HG03039 (cell line): ENCODE measurements around the gene SRGAP1.

Experiments used
- ATAC-seq: cut with Tn5 transposase; IDR thresholded peaks from one replicate; pipeline ENCODE4 v1.9.1; 2021; ENCODE audit warnings: mild to moderate bottlenecking, moderate library complexity; ENCODE audit not compliant: unreplicated experiment

The SRGAP1 gene

DNA sequence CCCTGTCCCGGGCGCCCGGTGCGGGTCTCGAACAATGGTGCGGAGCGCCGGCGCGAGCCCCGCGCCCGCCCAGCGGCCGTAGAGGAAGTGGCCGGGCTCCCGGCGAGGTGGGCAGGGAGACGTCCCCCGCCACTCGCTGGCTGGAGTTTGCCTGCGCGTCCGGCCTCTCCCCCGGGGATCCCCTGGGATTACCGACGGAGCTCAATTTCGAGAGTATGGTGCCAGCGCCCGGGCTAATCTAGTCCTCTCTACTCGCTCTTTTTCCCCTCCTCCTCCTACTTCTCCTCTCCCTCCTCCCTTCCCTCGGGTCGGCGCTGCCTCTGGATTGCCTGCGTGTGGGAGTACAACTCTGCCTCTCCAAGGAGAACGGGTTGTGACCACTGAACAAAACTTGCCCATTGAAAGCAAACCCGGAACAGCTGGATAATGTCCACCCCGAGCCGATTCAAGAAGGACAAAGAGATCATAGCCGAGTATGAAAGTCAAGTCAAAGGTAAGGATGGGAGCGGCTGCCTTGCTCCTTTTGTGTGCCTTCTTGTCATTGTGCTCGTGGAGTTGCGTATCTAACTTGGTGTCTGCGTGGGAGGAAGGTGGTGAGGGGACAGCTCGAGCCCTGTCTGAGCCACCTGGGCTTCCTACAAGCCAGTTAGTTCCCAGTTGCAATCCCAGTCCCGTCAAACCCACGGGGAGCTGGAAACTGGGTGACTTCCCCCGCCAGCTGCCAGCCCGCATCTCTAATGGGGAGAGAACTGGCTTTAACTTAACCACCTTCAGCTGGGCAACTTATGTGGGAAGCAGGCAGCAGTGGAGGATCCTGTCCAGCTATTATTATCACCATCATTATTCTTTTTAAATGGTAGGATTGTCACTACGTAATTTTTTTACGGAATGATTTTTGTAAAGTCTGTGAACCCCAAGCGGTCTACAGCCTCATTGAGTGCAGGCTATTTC lies at the start of gene SRGAP1:
Gene SRGAP1 (plus strand): TSS at position 310 of the 951 bp plus-strand sequence. CDS start 117 bp downstream, at position 427.
- no peak for ATAC-seq

DNA sequence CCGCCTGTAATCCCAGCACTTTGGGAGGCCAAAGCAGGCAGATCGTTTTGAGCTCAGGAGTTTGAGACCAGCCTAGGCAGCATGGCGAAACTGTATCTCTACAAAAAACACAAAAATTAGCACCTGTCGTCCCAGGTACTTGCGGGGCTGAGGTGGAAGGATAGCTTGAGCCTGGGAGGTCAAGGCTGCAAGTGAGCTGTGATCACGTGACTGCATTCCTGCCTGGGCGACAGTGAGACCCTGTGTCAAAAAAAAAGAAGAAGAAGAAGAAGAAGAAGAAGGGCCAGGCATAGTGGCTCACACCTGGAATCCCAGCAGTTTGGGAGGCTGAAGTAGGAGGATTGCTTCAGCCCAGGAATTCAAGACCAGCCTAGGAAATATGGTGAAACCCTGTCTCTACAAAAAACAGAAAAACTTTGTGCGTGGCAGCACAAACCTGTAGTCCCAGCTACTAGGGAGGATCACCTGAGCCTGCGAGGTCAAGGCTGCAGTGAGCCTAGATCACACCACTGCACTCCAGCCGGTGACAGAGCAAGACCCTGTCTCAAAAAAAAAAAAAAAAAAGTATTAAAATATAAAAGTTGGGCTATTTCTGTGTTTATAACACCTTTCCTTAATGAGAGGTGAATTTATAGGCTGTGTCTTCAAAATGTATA lies 49.3 kb upstream of the SRGAP1 start:
- no peak for ATAC-seq

- ATAC-seq: no peak
Observed at GRCh38 chr12:63795944-63796343, 48.6 kb upstream of the SRGAP1 start.

- ATAC-seq: no peak
Observed at GRCh38 chr12:63802012-63802608, 42.4 kb upstream of the SRGAP1 start.

DNA sequence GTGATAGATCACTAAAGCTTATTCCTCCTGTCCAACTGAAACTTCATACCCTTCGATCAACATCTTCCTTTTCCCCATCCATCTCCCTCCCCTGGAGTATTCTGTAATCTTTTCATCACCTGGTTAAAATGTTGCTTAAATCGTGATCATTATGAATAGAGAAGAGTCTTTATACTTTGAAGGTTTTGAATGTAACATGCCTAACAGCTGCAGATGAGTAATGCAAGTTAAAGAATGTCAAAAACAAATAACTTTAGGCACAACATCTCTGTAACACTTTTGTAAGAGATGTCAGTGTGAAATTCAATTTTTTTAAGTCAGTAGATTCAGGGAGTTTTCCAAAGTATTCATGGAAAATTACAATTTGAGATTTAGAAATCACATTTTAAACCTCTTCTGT lies 39.8 kb upstream of the SRGAP1 start:
- no peak for ATAC-seq

- ATAC-seq: no peak
Observed at GRCh38 chr12:63805704-63806672, 38.5 kb upstream of the SRGAP1 start.

DNA sequence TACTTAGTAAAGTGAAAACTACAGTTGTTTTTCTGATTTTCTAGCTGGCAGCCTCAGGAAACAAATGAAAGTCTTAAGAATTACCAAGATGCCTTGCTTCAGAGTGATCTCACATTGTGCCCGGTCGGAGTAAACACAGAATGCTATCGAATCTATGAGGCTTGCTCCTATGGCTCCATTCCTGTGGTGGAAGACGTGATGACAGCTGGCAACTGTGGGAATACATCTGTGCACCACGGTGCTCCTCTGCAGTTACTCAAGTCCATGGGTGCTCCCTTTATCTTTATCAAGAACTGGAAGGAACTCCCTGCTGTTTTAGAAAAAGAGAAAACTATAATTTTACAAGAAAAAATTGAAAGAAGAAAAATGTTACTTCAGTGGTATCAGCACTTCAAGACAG lies 35.9 kb upstream of the SRGAP1 start:
- ATAC-seq: no peak

GRCh38 chr12:63809566-63809965 lies 34.9 kb upstream of the SRGAP1 start:
- no peak for ATAC-seq

GRCh38 chr12:63811334-63811733 lies 33.2 kb upstream of the SRGAP1 start:
- no peak for ATAC-seq

DNA sequence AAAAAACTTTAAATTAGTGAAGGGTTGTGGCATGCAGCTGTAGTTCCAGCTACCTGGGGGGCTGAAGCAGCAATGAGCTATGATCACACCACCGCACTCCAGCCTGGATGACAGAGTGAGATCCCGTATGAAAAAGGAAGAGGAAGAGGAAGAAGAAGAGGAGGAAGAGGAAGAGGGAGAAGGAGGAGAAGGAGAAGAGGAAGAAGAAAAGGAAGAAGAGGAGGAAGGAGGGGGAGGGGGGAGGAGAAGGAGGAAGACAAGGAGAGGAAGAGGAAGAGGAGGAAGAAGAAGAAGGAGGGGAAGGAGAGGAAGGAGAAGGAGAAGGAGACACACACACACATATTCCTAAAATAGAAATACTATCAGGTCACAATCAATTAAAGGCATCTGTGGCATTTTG lies 32.7 kb upstream of the SRGAP1 start:
- no peak for ATAC-seq

DNA sequence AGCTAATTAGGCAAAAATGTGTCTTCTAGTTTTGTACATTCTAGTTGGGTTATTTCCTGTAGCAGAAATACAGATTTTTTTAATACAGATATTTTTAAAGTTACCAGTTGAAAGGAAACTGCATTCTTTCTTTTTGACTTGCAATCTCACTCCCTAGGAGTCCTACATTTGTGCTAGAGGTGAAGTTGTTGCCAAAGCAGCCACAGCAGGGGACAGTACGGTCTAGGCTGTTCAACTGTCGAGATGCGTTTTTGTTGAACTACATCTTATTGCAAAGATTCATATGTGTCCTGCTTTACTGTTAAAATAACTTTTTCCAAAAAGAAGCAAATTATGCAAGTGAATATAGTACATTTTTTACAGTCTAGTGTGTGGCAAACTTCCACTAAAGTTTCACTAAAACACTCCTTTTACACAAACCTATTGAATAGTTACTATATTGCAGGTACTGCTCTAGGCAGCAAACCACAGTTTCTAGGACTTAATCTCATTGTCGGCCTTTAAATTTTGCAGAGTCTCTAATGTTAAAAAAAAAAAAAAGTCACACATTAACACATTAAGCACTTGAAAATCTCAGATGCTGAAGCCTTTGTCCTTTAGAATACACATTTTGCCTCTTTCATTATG lies 30.2 kb upstream of the SRGAP1 start:
- peak; percentile 26 for ATAC-seq

GRCh38 chr12:63815482-63815852 lies 29.0 kb upstream of the SRGAP1 start:
- no peak for ATAC-seq

- ATAC-seq: no peak
Observed at GRCh38 chr12:63816031-63816430, 28.5 kb upstream of the SRGAP1 start.

GRCh38 chr12:63820427-63820826 lies 24.1 kb upstream of the SRGAP1 start:
- no peak for ATAC-seq

GRCh38 chr12:63821781-63822251 lies 22.7 kb upstream of the SRGAP1 start:
- ATAC-seq: no peak

GRCh38 chr12:63822352-63822751 lies 22.1 kb upstream of the SRGAP1 start:
- no peak for ATAC-seq

GRCh38 chr12:63823040-63823439 lies 21.5 kb upstream of the SRGAP1 start:
- ATAC-seq: no peak

- peak; percentile 78 for ATAC-seq
Observed at GRCh38 chr12:63826006-63826585, 18.4 kb upstream of the SRGAP1 start.

DNA sequence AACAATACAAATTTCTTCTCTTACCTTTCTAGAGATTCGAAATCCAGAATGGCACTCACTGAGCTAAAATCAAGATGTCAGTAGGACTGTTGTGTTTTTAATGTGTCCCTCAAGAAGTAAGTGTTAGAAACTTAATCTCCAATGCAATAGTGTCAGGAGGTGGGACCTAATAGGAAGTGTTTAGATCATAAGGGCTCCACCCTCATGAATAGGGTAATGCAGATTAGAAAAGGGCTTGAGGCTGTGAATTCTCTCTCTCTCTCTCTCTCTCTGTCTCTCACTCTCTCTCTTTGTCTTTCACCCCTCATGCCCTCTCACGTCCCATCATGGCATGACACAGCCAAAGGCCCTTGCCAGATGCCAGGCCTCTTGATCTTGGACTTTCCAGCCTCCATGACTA lies 15.6 kb upstream of the SRGAP1 start:
- no peak for ATAC-seq

DNA sequence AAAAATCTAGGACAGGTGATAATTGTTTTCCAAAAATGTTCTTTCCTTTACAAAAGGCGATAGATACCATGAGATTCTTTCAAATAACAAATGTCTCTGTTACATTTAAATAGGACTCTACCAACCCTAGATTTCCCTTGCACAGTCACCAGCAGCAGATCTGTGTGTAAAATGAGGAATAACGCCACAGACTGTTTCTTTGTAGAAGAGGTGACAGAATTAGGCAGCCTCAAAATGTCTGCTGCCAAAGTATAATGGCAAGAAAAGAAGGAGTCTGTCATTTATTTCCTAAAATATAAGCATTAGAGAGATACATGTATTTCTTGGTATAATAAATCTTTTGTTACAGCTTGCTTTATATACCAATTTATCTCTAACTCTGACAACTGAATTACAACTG lies 8.5 kb upstream of the SRGAP1 start:
- ATAC-seq: no peak
